Medulla oblongata (tissue), 1 donor: ENCODE measurements around the gene OR10H3.
"Not testable (repeated sequence)": the region's sequence is repeated elsewhere in the genome, so short reads cannot be mapped to it uniquely, and the experiment has no call there.

ENCODE experiments used
- DNase-seq: peaks from one replicate; pipeline ENCODE4 v3.0.0-alpha.2; 2015; ENCODE audit errors: extremely low spot score

The OR10H3 gene

GRCh38 chr19:15737722-15738121 lies at the start of gene OR10H3:
Gene OR10H3, plus strand, starts transcription at chr19:15737985. Its CDS starts 3,408 bp downstream, at chr19:15741393.
- no peak for DNase-seq

- no peak for DNase-seq
Observed at GRCh38 chr19:15696654-15697194, 41.1 kb upstream of the OR10H3 start.

- DNase-seq: no peak
Observed at GRCh38 chr19:15701757-15702533, 35.8 kb upstream of the OR10H3 start.

GRCh38 chr19:15702534-15702930 lies 35.3 kb upstream of the OR10H3 start:
- DNase-seq: peak; percentile 42

GRCh38 chr19:15714638-15715037 lies 23.1 kb upstream of the OR10H3 start:
- DNase-seq: no peak

- no peak for DNase-seq
Observed at GRCh38 chr19:15715642-15716041, 22.1 kb upstream of the OR10H3 start.

- DNase-seq: no peak
Observed at GRCh38 chr19:15717809-15718208, 20.0 kb upstream of the OR10H3 start.

- DNase-seq: no peak
Observed at GRCh38 chr19:15721268-15721667, 16.5 kb upstream of the OR10H3 start.

- DNase-seq: no peak
Observed at GRCh38 chr19:15722956-15723355, 14.8 kb upstream of the OR10H3 start.

GRCh38 chr19:15727724-15728123 lies 10.1 kb upstream of the OR10H3 start, which contains the start of gene OR10H2:
Gene OR10H2, plus strand, starts transcription at chr19:15728024. Its CDS starts 20 bp downstream, at chr19:15728044.
- DNase-seq: no peak

GRCh38 chr19:15730538-15730937 lies 7.2 kb upstream of the OR10H3 start:
- DNase-seq: no peak

GRCh38 chr19:15732388-15732787 lies 5.4 kb upstream of the OR10H3 start:
- DNase-seq: no peak

- no peak for DNase-seq
Observed at GRCh38 chr19:15733895-15734294, 3.9 kb upstream of the OR10H3 start.

- no peak for DNase-seq
Observed at GRCh38 chr19:15740785-15741184, 3.0 kb downstream of the OR10H3 start.

GRCh38 chr19:15748239-15748638 lies 10.5 kb downstream of the OR10H3 start:
- no peak for DNase-seq

GRCh38 chr19:15758379-15758778 lies 20.6 kb downstream of the OR10H3 start:
- no peak for DNase-seq

GRCh38 chr19:15759962-15760565 lies 22.3 kb downstream of the OR10H3 start:
- no peak for DNase-seq

- no peak for DNase-seq
Observed at GRCh38 chr19:15769586-15769985, 31.8 kb downstream of the OR10H3 start.

GRCh38 chr19:15774159-15774558 lies 36.4 kb downstream of the OR10H3 start:
- DNase-seq: not testable (repeated sequence)

GRCh38 chr19:15775249-15775648 lies 37.5 kb downstream of the OR10H3 start:
- no peak for DNase-seq

GRCh38 chr19:15776264-15776663 lies 38.5 kb downstream of the OR10H3 start:
- no peak for DNase-seq

- DNase-seq: no peak
Observed at GRCh38 chr19:15776991-15777970, 39.5 kb downstream of the OR10H3 start.
